HCT116 (cell line): Measurements from ENCODE around the gene DDX56. TPM values are rescaled to one million over a fixed set of nuclear protein-coding genes. Genes with fewer than 3 reads are reported as not detected.
"Not testable (repeated sequence)": the region's sequence is repeated elsewhere in the genome, so short reads cannot be mapped to it uniquely, and the experiment has no call there.

ENCODE experiments used
- ATAC-seq: fragments of 200-7000 bp; cut with Tn5 transposase; 2 replicates; pipeline ENCODE4 v1.9.1; 2020; ENCODE audit warnings: mild to moderate bottlenecking, moderate library complexity
- BruUV-seq: library from RNA; stranded (reverse); fragments of 400-500 nt; replicated peaks from 2 replicates; lab custom pipeline; 2021; lab: Mats Ljungman, UMichigan
- CTCF ChIA-PET: fragments of 300-600 bp; sonication (Branson Sonifier 250); formaldehyde crosslinking; loops from one replicate; lab custom pipeline; 2021; ENCODE audit warnings: antibody characterized with exemption; lab: Charles Lee
- POLR2A ChIA-PET: fragments of 300-600, 350-600 bp; sonication (Branson Sonifier 250); formaldehyde crosslinking; loops from one replicate; lab custom pipeline; 2021; ENCODE audit warnings: antibody characterized with exemption; lab: Charles Lee
- RAD21 ChIA-PET, 2 experiments: fragments of 300-600 bp; sonication (Branson Sonifier 250); formaldehyde crosslinking; loops; one replicate each; lab custom pipeline; 2023; ENCODE audit warnings: low total read pairs in 2 of 2; ENCODE audit not compliant: uncharacterized antibody in 2 of 2, unreplicated experiment in 2 of 2, low non-redundant PET in 1 of 2; lab: Charles Lee
- DNase-seq: peaks from one replicate; pipeline ENCODE4 v3.0.0-alpha.2; 2010; ENCODE audit warnings: low read depth, low spot score
- H2AFZ ChIP-seq: fragments of 200-600 bp; shearing (Covaris generic), sonication (generic); 2 replicates; pipeline ENCODE4 v1.6.1; 2017; ENCODE audit warnings: low read depth, mixed run types, mixed read lengths, antibody characterized with exemption, low read length; ENCODE audit not compliant: poor library complexity, severe bottlenecking
- H3K27ac ChIP-seq: 2 replicates; pipeline ENCODE4 v1.5.1; 2012; ENCODE audit warnings: low read depth, low read length
- H3K27me3 ChIP-seq: fragments of 200-600 bp; sonication (generic); 2 replicates; pipeline ENCODE4 v1.6.1; 2016; ENCODE audit warnings: mixed run types, low read length, mixed read lengths; ENCODE audit not compliant: insufficient read depth
- H3K36me3 ChIP-seq, 2 experiments: fragments of 200-500 bp in 1 of 2; fragments of 200-600 bp in 1 of 2; sonication (Bioruptor generic) in 1 of 2; sonication (generic) in 1 of 2; 2 replicates each; pipeline versions ENCODE4 v1.5.1 to v1.6.1; 2014 to 2016; ENCODE audit warnings: low read length in 2 of 2, inconsistent platforms in 1 of 2, mixed read lengths in 1 of 2, mixed run types in 1 of 2; ENCODE audit not compliant: insufficient read depth in 2 of 2, control insufficient read depth in 1 of 2
- H3K4me1 ChIP-seq, 2 experiments: fragments of 200-600 bp in 1 of 2; sonication (generic) in 1 of 2; 2 replicates each; pipeline versions ENCODE4 v1.5.1 to v1.6.1; 2012 to 2017; ENCODE audit warnings: low read length in 2 of 2, inconsistent platforms in 1 of 2, mild to moderate bottlenecking in 1 of 2, mixed read lengths in 1 of 2, mixed run types in 1 of 2, moderate library complexity in 1 of 2; ENCODE audit not compliant: insufficient read depth in 2 of 2, control insufficient read depth in 1 of 2
- H3K4me2 ChIP-seq: fragments of 200-600 bp; sonication (generic); 2 replicates; pipeline ENCODE4 v1.6.1; 2017; ENCODE audit warnings: mixed run types, low read length, mixed read lengths
- H3K4me3 ChIP-seq, 2 experiments: fragments of 200-600 bp in 1 of 2; sonication (generic) in 1 of 2; replicated peaks in 1 of 2; 2 replicates each; pipeline ENCODE4 v1.5.1; 2011 to 2016; ENCODE audit warnings: low read length in 2 of 2, control low read depth in 1 of 2, low read depth in 1 of 2, mild to moderate bottlenecking in 1 of 2, mixed read lengths in 1 of 2, mixed run types in 1 of 2
- H3K79me2 ChIP-seq: fragments of 200-600 bp; sonication (generic); 2 replicates; pipeline ENCODE4 v1.6.1; 2017; ENCODE audit warnings: mild to moderate bottlenecking, mixed run types, low read length, moderate library complexity, mixed read lengths; ENCODE audit not compliant: insufficient read depth
- H3K9ac ChIP-seq: fragments of 200-600 bp; sonication (generic); 2 replicates; pipeline ENCODE4 v1.6.1; 2016; ENCODE audit warnings: low read length, mixed read lengths
- H3K9me2 ChIP-seq: fragments of 200-600 bp; sonication (generic), shearing (Covaris generic); 2 replicates; pipeline ENCODE4 v1.6.1; 2017; ENCODE audit warnings: mixed run types, mild to moderate bottlenecking, moderate library complexity; ENCODE audit not compliant: insufficient read depth
- H3K9me3 ChIP-seq, 2 experiments: fragments of 200-500 bp in 1 of 2; fragments of 200-600 bp in 1 of 2; sonication (Bioruptor generic) in 1 of 2; sonication (generic) in 1 of 2; 2 replicates each; pipeline ENCODE4 v1.6.1; 2014 to 2017; ENCODE audit warnings: low read length in 2 of 2, mixed read lengths in 2 of 2, inconsistent platforms in 1 of 2, low read depth in 1 of 2, mild to moderate bottlenecking in 1 of 2, mixed run types in 1 of 2, moderate library complexity in 1 of 2; ENCODE audit not compliant: control insufficient read depth in 1 of 2, insufficient read depth in 1 of 2
- H4K20me1 ChIP-seq: fragments of 200-600 bp; sonication (generic), shearing (Covaris generic); 2 replicates; pipeline ENCODE4 v1.6.1; 2017; ENCODE audit warnings: mixed run types, mild to moderate bottlenecking, moderate library complexity; ENCODE audit not compliant: insufficient read depth
- CBX3 ChIP-seq: IDR thresholded peaks from 2 replicates; pipeline ENCODE4 v1.6.1; 2012; ENCODE audit warnings: low read depth
- EZH2phosphoT487 ChIP-seq: fragments of 200-600 bp; IDR thresholded peaks from 2 replicates; pipeline ENCODE4 v1.6.1; 2018; ENCODE audit warnings: antibody characterized with exemption, borderline replicate concordance
- JUND ChIP-seq: IDR thresholded peaks from 2 replicates; pipeline ENCODE4 v1.6.1; 2012
- intact Hi-C: fragments of 100-400 bp; cut with micrococcal nuclease; formaldehyde crosslinking; loops from 2 replicates; pipeline ENCODE4 v1.10.0; 2022
- total RNA-seq: library from RNA; stranded (reverse); gene quantifications from one replicate; pipeline ENCODE4 v1.2.1, GENCODE V29; 2021; ENCODE audit not compliant: unreplicated experiment

DDX56 gene
- total RNA-seq, 1 experiment from 2014 or later: 119 TPM

DNA sequence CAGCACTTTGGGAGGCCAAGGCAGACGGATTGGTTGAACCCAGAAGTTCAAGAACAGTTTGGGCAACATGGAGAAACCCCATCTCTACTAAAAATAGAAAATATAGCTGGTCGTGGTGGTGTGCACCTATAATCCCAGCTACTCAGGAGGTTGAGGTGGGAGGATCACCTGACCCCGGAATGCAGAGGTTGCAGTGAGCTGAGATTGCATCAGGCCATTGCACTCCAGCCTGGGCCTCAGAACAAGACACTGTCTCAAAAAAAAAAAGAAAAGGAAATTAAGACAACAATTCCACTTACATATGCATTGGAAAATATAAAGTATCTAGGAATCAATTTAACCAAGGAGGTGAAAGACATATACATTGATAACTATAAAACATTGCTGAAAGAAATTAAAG, 25.5 kb upstream of the DDX56 start:
- intact Hi-C loops: no loop called here
- POLR2A ChIA-PET: no interaction called here

GRCh38 chr7:44597181-44597580, 23.5 kb upstream of the DDX56 start:
- H3K4me1 ChIP-seq, H3K27ac ChIP-seq, BruUV-seq, CTCF ChIA-PET, POLR2A ChIA-PET, ATAC-seq, DNase-seq, H2AFZ ChIP-seq, H3K4me2 ChIP-seq, intact Hi-C loops, H3K36me3 ChIP-seq, H3K9me2 ChIP-seq, H4K20me1 ChIP-seq, H3K27me3 ChIP-seq, H3K9ac ChIP-seq, H3K9me3 ChIP-seq, H3K4me3 ChIP-seq, H3K79me2 ChIP-seq: not testable (repeated sequence)
- RAD21 ChIA-PET: interaction anchor here in 1 of 2 experiments (0.6 kb wide), 1 partner anchor 539 kb away, joined by 3 read pairs; no protein-coding TSS in a partner anchor

More for the DNA sequence above, 25.5 kb upstream of the DDX56 start:
- Histone ChIP-seq H4K20me1 (no peaks in the 10 kb centered on the region), H3K4me2 (no peak overlapping the region), H3K36me3 (no peaks in the 10 kb centered on the region), H3K9me2 (no peaks in the 10 kb centered on the region), H3K9me3 (no peaks in the 10 kb centered on the region), H3K27me3 (no peaks in the 10 kb centered on the region), H3K4me1 (no peaks in the 10 kb centered on the region), H3K27ac (no peak overlapping the region), H3K79me2 (no peaks in the 10 kb centered on the region), H3K4me3 (no peak overlapping the region), H2AFZ (no peak overlapping the region), H3K9ac (no peak overlapping the region)
- DNase-seq (no peak), ATAC-seq (no peak)
- no TSS peak for BruUV-seq
- RAD21 ChIA-PET: no interaction called here
- TF ChIP-seq CBX3: no peak
- no peak for TF ChIP-seq EZH2phosphoT487
- TF ChIP-seq JUND: no peak
- CTCF ChIA-PET: no interaction called here
